Coronary artery (tissue), 2 donors: Measurements from ENCODE around the gene MAP1LC3B2.

Source experiments
- DNase-seq: peaks from one replicate; pipeline ENCODE4 v3.0.0-alpha.2; 2017; ENCODE audit warnings: low spot score
- H3K27ac ChIP-seq, 2 donors: fragments of 200-600 bp; sonication (generic); one replicate each; pipeline ENCODE4 v1.5.1; 2016 to 2019
- H3K4me3 ChIP-seq: fragments of 200-600 bp; sonication (generic); 2 replicates; pipeline ENCODE4 v1.5.1; 2016; ENCODE audit warnings: mild to moderate bottlenecking, moderate library complexity
- TF ChIP-seq, protein P1 (sequence below): fragments of 200-600 bp; sonication (generic); IDR thresholded peaks from one replicate; pipeline ENCODE4 v1.5.1; 2019; ENCODE audit warnings: antibody characterized with exemption

MAP1LC3B2 gene

GRCh38 chr12:116613256-116613655 lies 54.1 kb downstream of the MAP1LC3B2 start:
- no peak overlapping the region for H3K4me3 ChIP-seq
- no peak overlapping the region for H3K27ac ChIP-seq
- TF ChIP-seq, protein P1, sequence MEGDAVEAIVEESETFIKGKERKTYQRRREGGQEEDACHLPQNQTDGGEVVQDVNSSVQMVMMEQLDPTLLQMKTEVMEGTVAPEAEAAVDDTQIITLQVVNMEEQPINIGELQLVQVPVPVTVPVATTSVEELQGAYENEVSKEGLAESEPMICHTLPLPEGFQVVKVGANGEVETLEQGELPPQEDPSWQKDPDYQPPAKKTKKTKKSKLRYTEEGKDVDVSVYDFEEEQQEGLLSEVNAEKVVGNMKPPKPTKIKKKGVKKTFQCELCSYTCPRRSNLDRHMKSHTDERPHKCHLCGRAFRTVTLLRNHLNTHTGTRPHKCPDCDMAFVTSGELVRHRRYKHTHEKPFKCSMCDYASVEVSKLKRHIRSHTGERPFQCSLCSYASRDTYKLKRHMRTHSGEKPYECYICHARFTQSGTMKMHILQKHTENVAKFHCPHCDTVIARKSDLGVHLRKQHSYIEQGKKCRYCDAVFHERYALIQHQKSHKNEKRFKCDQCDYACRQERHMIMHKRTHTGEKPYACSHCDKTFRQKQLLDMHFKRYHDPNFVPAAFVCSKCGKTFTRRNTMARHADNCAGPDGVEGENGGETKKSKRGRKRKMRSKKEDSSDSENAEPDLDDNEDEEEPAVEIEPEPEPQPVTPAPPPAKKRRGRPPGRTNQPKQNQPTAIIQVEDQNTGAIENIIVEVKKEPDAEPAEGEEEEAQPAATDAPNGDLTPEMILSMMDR = no peak
- DNase-seq = no peak

- TF ChIP-seq, protein P1 = no peak
- Histone ChIP-seq H3K4me3 (no peak overlapping the region), H3K27ac (no peak overlapping the region)
- no peak for DNase-seq
Observed at GRCh38 chr12:116614194-116614915, 55.2 kb downstream of the MAP1LC3B2 start.

DNA sequence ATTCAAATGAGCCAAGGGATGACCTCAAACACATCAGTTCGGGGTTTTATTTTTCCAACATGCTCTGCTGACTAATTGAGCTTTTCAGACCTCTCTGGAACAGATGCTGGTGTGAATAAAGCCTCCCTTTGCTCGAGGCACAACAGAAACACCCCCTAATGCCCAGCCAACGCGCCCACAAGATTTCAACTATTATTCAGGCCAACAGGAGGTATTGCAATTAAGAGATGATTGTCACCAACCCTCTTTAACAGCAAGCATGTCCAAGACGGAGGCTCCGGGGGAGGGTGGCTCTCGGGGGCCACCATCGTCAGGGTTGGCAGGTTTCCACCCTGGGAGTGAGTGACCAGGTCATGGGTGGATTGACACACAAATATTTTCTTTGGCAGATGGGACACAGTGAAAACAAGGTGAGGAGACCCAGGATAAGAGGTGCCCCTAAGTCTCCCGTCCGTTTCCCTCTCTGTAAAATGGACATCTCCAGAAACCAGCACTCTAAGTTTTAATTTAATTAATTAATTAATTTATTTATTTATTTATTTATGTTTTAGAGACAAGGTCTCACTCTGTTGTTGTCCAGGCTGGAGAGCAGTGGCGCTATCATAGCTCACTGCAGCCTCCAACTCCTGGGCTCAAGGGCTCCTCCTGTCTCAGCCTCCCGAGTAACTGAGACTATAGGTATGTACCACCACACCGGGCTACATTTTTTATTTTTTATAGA lies 56.1 kb downstream of the MAP1LC3B2 start:
- TF ChIP-seq, protein P1 = no peak
- H3K27ac ChIP-seq = no peak overlapping the region
- DNase-seq = no peak
- H3K4me3 ChIP-seq = no peak overlapping the region

DNA sequence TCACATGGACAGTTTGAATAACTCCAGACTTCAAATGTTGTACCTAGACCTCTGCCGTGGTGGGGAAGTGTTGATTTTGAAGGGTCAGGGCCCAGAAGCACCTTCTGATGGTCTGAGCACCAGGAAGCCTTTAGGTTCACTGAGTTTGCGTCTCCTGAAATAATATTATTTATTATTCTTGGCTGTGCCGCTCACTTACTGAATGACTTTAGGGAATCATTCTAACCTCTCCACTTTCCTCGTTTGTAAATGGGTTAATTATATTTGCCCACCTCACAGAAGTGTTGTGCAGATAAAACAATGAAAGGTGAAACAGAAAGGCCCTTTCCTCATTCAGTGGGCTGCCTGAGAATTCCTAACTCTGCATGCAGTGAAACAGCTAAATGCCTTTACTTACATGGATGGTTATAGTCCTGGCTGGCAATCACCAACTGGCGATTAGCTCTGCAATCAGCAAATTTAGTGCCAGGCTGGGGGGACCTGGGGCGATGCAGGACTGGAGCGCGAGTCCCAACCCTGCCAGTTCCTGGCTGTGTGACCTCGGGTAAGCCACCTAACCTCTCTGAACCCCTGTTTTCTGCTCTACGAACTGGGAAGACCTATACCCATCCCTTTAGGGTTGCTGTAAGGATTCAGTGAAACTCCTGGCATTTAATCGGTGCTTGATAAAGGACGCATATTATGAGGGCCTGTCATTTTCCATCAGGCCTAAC lies 57.5 kb downstream of the MAP1LC3B2 start:
- no peak for DNase-seq
- TF ChIP-seq, protein P1 = no peak
- H3K27ac ChIP-seq = no peak overlapping the region

GRCh38 chr12:116619246-116619645 lies 60.1 kb downstream of the MAP1LC3B2 start:
- Histone ChIP-seq H3K27ac (no peak overlapping the region), H3K4me3 (no peak overlapping the region)
- TF ChIP-seq, protein P1 = no peak
- DNase-seq = no peak

More for the DNA sequence above, 57.5 kb downstream of the MAP1LC3B2 start:
- no peak overlapping the region for H3K4me3 ChIP-seq

GRCh38 chr12:116620124-116620491 lies 60.9 kb downstream of the MAP1LC3B2 start:
- no peak overlapping the region for H3K4me3 ChIP-seq
- no peak overlapping the region for H3K27ac ChIP-seq
- TF ChIP-seq, protein P1 = no peak
- no peak for DNase-seq
